OCI-LY7 (cell line): ENCODE data around the gene STH.

ENCODE experiments used
- EZH2phosphoT487 ChIP-seq: fragments of 200-600 bp; sonication (generic); IDR thresholded peaks from 2 replicates; pipeline ENCODE4 v1.6.1; 2018; ENCODE audit warnings: low read depth, borderline replicate concordance, mild to moderate bottlenecking, mixed run types, antibody characterized with exemption, low read length, moderate library complexity, mixed read lengths
- TF ChIP-seq, protein P1 (sequence below): fragments of 200-600 bp; sonication (generic); conservative IDR thresholded peaks from 2 replicates; pipeline ENCODE4 v1.5.1; 2014; ENCODE audit warnings: mild to moderate bottlenecking, antibody characterized with exemption, low read length, moderate library complexity, mixed read lengths

DNA sequence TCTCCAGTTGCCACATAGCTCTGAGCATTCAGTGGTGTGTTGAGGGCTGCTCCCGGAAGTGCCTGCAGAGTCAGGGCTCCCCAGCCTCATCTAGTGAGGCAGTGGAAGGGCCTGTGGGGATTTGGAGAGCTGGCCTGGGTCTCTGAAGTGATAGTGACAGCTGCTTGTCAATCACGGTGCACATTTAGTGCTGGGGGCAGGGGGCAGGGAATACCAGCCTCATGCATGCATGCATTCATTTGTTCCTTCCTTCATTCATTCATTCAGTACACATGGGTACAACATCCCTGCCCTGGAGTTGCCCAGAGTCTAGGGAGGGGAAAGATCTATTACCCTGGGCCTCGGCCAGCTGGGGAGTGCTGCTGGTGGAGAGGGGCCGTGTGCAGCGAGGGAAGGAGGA, 11.3 kb upstream of the STH start:
- TF ChIP-seq, protein P1, sequence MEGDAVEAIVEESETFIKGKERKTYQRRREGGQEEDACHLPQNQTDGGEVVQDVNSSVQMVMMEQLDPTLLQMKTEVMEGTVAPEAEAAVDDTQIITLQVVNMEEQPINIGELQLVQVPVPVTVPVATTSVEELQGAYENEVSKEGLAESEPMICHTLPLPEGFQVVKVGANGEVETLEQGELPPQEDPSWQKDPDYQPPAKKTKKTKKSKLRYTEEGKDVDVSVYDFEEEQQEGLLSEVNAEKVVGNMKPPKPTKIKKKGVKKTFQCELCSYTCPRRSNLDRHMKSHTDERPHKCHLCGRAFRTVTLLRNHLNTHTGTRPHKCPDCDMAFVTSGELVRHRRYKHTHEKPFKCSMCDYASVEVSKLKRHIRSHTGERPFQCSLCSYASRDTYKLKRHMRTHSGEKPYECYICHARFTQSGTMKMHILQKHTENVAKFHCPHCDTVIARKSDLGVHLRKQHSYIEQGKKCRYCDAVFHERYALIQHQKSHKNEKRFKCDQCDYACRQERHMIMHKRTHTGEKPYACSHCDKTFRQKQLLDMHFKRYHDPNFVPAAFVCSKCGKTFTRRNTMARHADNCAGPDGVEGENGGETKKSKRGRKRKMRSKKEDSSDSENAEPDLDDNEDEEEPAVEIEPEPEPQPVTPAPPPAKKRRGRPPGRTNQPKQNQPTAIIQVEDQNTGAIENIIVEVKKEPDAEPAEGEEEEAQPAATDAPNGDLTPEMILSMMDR, result no peak
- no peak for TF ChIP-seq EZH2phosphoT487
